Osteocyte (in vitro differentiated cells): ENCODE results near the gene SIGLEC11. TPM values are rescaled to one million over a fixed set of nuclear protein-coding genes. Genes with fewer than 3 reads are reported as not detected.

Experiments
- DNase-seq: peaks from one replicate; pipeline ENCODE4 v3.0.0; 2021; ENCODE audit warnings: mixed read lengths; ENCODE audit not compliant: unreplicated experiment; ENCODE audit errors: extremely low spot score
- H3K27ac Mint-ChIP-seq: one replicate; pipeline ENCODE4 v1.8.0; 2021; ENCODE audit warnings: mild to moderate bottlenecking, mixed read lengths; ENCODE audit not compliant: unreplicated experiment
- H3K27me3 Mint-ChIP-seq: one replicate; pipeline ENCODE4 v1.8.0; 2021; ENCODE audit warnings: mixed read lengths; ENCODE audit not compliant: unreplicated experiment
- H3K36me3 Mint-ChIP-seq: one replicate; pipeline ENCODE4 v1.8.0; 2021; ENCODE audit warnings: mixed read lengths; ENCODE audit not compliant: unreplicated experiment
- H3K4me1 Mint-ChIP-seq: one replicate; pipeline ENCODE4 v1.8.0; 2021; ENCODE audit warnings: mixed read lengths; ENCODE audit not compliant: unreplicated experiment
- H3K4me3 Mint-ChIP-seq: one replicate; pipeline ENCODE4 v1.8.0; 2021; ENCODE audit warnings: mild to moderate bottlenecking, moderate library complexity, mixed read lengths; ENCODE audit not compliant: unreplicated experiment
- H3K9me3 Mint-ChIP-seq: one replicate; pipeline ENCODE4 v1.8.0; 2021; ENCODE audit warnings: mixed read lengths; ENCODE audit not compliant: unreplicated experiment
- CTCF ChIP-seq: fragments of 200-600 bp; sonication (generic); IDR thresholded peaks from 2 replicates; pipeline ENCODE4 v1.5.0; 2021; ENCODE audit warnings: antibody characterized with exemption, mild to moderate bottlenecking, moderate library complexity
- total RNA-seq: library from RNA; stranded (reverse); gene quantifications from 2 replicates; pipeline ENCODE4 v1.2.1, GENCODE V29; 2021

The SIGLEC11 gene
- total RNA-seq, 1 donor from 2014 or later = not detected

- DNase-seq = no peak
- no peak for TF ChIP-seq CTCF
- H3K4me1 Mint-ChIP-seq = no peaks in the 10 kb centered on the region
- H3K36me3 Mint-ChIP-seq = peaks cover 9% of the 10 kb centered on the region
- H3K4me3 Mint-ChIP-seq = no peak overlapping the region
- H3K27ac Mint-ChIP-seq = no peak overlapping the region
- no peaks in the 10 kb centered on the region for H3K9me3 Mint-ChIP-seq
- no peaks in the 10 kb centered on the region for H3K27me3 Mint-ChIP-seq
These were observed 53.1 kb downstream of the SIGLEC11 start for GRCh38 chr19:49907745-49908446.

GRCh38 chr19:49906879-49907564, 54.0 kb downstream of the SIGLEC11 start:
- Mint-ChIP-seq H3K4me3 (no peak overlapping the region), H3K27ac (no peak overlapping the region), H3K9me3 (no peaks in the 10 kb centered on the region), H3K4me1 (no peaks in the 10 kb centered on the region), H3K36me3 (peaks cover 9% of the 10 kb centered on the region), H3K27me3 (no peaks in the 10 kb centered on the region)
- no peak for TF ChIP-seq CTCF
- DNase-seq = no peak

- no peak for TF ChIP-seq CTCF
- peaks cover 9% of the 10 kb centered on the region for H3K36me3 Mint-ChIP-seq
- no peaks in the 10 kb centered on the region for H3K4me1 Mint-ChIP-seq
- H3K4me3 Mint-ChIP-seq = no peak overlapping the region
- no peaks in the 10 kb centered on the region for H3K27me3 Mint-ChIP-seq
- DNase-seq = no peak
- H3K9me3 Mint-ChIP-seq = no peaks in the 10 kb centered on the region
- H3K27ac Mint-ChIP-seq = no peak overlapping the region
These were observed 56.8 kb downstream of the SIGLEC11 start for GRCh38 chr19:49904136-49904535.

Other genes starting within 250 kb of the SIGLEC11 start
- not detected in 2 replicates for gene TSKS, start 197.9 kb downstream of the SIGLEC11 start, total RNA-seq
- gene AP2A1, start 194.2 kb downstream of the SIGLEC11 start, total RNA-seq = 130 and 133 TPM in 2 replicates
- 19.9 and 24.4 TPM in 2 replicates for gene FUZ, start 147.9 kb downstream of the SIGLEC11 start, total RNA-seq
- gene MED25, start 142.9 kb downstream of the SIGLEC11 start, total RNA-seq = 56.1 and 58.1 TPM in 2 replicates
- 266 and 295 TPM in 2 replicates for gene PTOV1, start 110.0 kb downstream of the SIGLEC11 start, total RNA-seq
- gene PNKP, start 93.6 kb downstream of the SIGLEC11 start, total RNA-seq = 68.3 and 76.4 TPM in 2 replicates
- 59.7 and 61.2 TPM in 2 replicates for gene AKT1S1, start 83.8 kb downstream of the SIGLEC11 start, total RNA-seq
- gene TBC1D17, start 83.5 kb downstream of the SIGLEC11 start, total RNA-seq = 69.2 and 71.9 TPM in 2 replicates
- 0.55 TPM in 1 of 2 replicates, not detected in the other for gene IL4I1, start 64.3 kb downstream of the SIGLEC11 start, total RNA-seq
- 20.1 and 22.0 TPM in 2 replicates for gene ATF5, start 32.0 kb downstream of the SIGLEC11 start, total RNA-seq
- 57.7 and 65.1 TPM in 2 replicates for gene NUP62, start 31.7 kb downstream of the SIGLEC11 start, total RNA-seq
- gene VRK3, start 64.2 kb upstream of the SIGLEC11 start, total RNA-seq = 31.5 and 35.8 TPM in 2 replicates
- 9.8 and 10.4 TPM in 2 replicates for gene ZNF473, start 64.8 kb upstream of the SIGLEC11 start, total RNA-seq
- gene IZUMO2, start 202.1 kb upstream of the SIGLEC11 start, total RNA-seq = not detected in 2 replicates
- not detected in 2 replicates for gene MYH14, start 242.4 kb upstream of the SIGLEC11 start, total RNA-seq